Activated CD8-positive, alpha-beta memory T cell treated with anti-CD3 and anti-CD28 coated beads, Interleukin-2, amount 50 U/mL, for 1 hour (primary cell): ENCODE data around the gene ETS1.

ENCODE experiments used
- DNase-seq: peaks from one replicate; pipeline ENCODE4 v3.0.0-alpha.2; 2020; ENCODE audit errors: extremely low read depth

The ETS1 gene

DNA sequence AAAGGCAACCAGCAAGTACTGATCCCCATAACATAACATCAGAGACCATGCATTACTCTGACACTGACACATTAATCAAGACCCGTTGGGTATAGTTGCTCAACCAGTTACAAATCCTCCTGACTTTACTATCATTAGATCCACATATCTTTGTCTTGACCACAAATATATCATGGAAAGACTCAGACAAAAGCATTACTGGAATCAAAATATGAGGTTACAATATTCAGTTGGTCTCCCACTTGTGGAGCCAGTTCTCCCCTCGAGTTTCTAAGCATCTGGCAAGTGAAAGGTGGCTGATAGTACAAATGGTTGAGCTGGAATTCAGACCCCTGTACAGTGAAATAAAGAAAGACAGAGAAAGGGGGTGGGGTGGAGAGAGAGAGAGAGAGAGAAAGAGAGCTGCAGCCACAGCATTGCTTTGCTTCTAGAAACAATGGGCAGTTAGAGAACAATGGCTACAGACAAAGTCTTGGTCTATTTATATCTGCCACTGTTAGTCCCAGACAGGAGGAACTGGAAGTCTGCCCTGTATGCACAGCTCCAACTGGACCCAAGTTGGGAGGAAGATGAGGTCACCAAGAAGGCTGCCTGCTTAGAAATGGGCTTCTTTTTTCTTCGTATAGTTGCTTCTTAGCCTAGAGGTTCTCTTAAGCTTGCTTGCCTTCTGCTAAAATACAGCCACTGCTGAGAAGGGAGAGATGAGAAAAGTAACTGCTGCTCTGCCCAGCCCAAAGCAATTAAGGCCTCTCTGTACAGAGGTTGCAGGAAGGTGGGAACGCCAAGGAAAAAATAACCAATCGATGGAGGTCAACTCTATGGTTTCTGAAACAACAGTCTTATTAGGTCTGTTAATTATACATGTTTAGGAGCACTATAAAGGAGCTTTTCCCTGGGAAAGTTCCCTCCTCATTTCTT is 85.5 kb downstream of the ETS1 start:
- DNase-seq: no peak

DNA sequence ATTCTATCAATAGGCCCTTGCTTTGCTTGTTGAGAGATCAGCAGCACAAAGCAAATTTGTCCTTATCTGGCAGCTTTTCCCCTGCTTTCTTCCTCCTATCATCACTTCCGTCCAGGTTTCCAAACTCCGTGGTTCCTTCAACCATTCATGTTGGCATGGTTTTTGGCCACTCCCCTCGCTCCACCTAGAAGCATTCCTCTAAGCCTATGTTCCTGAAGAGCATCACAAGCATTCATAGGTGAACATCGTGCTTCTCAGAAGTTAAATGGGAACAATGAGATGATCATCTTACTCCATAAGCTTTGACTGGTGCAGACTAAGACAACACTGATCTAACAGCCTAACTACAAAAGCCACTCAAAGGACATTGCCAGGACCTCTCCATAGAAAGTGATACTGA is 86.3 kb downstream of the ETS1 start:
- no peak for DNase-seq

DNA sequence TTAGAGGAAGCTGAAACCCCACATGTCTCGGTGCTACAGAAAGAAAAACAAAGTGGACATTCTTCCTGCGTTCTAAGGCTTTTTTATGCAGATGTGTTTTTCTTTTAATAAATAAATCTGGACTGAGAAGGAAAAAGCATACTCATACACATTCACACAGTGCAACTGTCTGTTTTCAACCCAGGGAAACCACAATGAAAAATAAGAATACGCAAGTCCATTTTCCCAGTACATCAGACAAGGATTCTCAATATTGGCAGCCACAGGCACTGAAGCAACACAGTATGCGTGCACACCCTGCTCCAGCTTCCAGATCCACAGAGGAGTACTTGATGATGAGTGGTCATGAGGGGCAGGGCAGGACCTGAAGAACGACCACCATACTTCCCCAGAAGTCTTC is 86.9 kb downstream of the ETS1 start:
- no peak for DNase-seq

DNA sequence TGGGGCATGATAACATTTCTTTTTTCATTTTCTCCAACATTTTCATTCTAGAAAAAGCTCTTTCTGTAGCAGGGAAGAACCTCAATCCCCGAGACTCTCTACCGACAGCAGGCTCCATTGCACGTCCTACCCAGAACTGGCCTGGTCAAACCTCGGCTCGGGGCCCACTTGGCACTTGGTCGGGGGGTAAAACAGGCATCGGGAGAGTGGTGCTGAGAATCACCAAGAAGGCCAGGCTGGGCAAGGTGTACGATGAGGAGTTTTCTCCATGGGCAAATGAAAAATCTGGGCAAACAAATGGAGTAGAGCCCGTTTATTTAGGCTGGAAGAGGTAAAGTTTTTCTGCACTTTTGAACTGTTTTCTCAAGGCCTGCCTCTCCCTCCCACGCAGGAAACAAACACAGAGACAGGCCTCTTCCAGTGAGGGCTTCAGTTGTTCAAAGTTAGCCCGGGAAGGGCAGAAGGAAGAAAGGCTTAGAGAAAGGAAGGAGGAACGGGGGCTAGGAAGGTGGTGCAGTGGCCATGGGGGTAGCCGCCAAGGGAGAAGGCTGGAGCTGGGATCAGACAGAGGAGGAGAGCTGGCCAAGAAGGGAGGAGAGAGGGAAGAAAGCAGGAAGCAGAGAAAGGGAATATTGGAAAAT is 87.6 kb downstream of the ETS1 start:
- DNase-seq: no peak

DNA sequence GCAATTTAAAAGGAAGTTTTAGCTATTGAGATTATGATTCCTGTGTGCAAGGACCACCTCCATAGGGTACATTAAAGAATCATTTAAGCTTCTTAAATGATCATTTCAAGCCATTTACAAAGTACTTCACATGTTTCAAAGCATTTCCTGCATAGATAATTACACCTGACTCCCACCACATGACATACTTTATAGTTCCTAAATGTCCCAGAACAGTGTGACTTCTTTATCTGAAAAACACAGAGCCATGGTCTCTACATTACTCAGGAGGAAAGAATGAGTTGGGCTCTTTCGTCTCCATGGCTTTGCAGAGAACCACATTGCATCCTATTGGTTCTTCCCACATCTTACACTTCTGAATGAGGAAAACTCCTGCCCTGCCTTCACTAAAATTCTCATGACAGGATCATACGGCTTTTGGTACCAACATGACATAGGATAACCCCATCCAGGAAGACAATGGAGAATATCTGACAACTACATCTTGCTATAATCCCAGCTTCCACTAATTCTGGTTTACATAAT is 88.6 kb downstream of the ETS1 start:
- DNase-seq: no peak

DNA sequence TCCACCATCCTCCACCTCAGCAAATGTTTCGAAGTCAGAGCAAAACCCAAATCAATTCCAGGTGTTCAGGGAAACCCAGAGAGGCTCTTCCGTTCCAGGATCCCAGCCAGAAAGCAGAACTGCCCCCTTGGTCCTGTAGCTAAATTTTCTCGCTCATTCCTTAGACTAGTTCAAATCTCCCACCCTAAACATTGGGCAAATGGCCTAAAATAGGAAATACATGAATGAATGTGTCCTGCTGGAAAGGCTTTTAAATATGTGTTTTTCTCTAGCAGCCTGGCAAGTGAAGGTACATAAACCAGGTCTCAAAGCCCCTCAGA is 89.6 kb downstream of the ETS1 start:
- no peak for DNase-seq

DNA sequence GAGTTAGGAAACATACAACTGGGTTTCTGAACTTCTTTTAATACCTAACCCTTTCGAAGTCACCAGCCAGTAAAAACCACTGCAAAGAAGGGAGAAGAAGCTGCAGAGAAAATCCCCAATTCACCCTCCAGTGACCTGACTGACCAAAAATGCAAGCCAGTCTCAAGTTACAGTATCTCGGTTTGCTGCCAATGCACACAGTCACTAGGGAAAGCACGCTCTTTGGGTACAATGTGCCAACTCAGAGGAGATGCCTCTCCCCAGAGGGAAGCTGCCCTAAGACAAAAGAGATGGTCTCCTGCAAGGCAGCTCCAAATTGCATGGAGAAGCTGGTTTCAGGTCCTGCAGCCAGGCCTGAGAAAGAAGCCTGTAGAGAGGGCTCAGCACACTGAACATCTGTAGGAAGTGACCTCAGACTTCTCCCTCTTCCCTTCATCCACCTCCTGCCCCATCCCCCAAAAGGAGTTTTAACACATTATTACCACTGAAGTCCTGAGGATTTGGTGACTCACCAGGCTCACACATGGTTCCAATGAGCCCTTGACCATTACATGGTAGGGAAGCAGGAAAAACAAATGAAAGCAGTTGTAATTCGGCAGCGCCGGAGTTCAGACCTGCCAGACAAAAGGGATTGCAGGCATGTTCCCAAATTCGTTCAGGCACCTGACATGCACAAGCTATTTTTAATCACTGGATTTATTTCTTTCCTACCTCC is 90.1 kb downstream of the ETS1 start:
- DNase-seq: no peak

DNA sequence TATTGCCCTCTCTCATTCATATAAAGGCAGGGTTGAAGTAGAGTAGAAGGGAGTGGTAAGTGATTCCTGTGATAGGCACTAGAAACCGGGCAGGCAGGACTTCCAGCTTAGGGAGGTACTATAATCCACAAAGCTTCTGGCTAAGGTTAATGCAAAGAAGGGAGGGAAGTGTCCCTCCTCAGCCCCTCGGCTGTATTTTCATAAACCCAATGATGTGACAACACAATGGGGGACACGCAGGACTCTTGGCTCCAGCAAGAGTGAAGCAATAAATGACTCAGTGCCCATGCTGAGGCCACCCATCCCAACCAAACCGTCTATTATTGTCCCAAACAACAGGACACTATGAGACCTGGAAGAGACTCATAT is 90.7 kb downstream of the ETS1 start:
- DNase-seq: no peak

DNA sequence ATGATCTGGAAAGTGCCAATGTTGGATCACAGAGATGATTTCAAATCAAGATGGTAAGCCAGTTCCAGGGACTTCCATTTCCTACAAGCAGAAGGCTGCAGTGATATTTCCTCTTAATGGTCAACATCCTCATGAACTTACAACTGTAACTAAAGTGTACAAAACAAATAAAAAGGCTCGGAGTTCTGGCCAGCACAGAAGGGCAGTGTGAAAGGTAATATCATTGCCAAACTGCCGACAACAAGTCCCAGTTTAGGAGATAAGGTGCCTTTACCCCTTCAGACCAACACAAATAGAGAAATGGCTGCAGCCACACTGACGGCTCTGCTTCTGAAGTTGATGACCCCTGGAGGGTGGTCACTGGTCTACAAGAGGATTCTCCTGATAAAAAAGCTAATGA is 91.1 kb downstream of the ETS1 start:
- no peak for DNase-seq

DNA sequence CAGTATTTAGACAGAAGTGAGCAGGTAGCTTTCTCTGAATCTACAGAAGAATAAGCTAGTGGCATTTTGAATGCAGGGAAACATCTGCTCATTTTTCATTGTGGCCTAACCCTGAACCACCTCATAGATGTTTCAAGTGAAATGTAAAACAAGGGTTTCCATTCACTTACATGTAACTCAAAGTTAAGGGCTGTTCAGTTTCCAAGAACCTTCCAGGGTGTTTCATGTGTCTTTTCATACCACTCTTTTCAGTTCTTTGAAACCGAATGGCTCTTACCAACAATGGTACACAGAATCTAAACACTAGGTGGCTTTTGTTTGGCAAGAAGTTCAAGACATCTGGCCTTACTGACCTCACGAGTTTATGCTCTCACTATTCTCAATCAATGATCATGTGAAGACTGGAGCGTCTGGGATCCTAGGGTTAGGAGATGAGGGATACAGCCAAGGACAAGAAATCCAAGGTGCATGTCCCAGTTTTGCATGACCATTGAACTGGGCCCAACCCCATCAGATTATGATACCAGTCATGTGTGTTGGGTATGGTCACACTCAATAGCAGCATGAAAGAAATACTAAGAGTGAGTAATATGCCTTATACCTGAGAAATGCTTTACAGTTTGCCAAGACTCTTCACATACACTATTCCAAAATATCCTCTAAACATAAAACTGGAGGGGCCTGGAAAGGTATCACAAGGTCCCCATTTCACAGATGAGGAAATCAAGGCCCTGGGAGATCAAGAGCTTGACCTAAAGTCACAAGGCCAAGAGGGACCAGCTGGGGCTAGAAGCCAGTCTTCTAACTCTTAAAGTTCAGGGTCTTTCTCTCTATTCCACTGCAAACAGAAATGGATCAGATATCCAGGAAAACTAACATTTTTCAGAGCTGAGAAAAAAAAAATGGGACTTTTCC is 92.7 kb downstream of the ETS1 start:
- no peak for DNase-seq

DNA sequence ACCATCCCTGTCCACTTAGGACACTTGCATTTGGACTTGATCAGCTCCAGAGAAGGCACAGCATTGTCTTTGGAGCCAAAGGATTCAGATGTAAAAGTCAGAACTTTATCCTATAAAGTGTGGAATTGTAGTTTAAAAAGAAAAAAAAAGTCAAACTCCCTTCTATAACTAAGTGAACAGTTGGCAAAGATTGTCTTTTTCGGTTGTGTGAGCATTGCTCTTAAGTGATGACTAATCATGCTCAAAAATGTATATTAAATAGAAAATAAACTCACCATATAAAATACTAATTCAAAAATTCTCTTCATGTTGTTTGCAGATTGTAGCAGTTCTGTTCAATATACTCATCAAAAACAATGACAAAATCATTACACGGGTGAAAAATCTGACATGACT is 93.8 kb downstream of the ETS1 start:
- no peak for DNase-seq

DNA sequence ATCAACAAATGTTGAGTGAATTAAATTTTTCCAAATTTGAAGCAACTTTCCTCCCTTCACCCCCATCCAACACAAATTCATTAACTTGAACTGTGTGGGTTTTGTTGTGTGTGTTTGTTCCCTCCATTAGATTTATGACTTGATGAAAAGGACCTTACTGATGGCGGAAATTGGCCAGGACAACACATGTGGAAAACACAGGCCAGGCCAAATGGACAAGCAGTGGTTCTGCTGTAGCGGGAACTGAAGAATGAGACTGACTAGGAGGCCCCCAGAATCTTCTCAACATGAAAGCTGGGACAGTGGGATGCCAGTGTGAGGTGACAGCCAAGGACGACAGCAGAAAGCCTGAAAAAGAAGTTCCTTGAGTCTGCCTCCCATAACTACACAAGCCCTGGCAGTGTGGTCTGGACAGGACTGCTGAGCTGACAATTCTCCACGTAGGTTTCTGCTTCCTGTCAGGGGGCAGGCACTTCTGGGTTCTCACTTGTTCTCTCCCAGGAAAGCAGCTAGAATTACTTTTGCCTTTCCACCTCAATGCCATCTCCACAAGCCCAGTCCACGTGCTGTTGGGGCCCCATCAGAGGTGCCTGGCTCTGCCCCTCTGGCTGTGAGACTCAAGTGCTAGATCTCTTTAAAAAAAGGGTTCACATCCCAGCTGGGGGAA is 94.3 kb downstream of the ETS1 start:
- DNase-seq: no peak

DNA sequence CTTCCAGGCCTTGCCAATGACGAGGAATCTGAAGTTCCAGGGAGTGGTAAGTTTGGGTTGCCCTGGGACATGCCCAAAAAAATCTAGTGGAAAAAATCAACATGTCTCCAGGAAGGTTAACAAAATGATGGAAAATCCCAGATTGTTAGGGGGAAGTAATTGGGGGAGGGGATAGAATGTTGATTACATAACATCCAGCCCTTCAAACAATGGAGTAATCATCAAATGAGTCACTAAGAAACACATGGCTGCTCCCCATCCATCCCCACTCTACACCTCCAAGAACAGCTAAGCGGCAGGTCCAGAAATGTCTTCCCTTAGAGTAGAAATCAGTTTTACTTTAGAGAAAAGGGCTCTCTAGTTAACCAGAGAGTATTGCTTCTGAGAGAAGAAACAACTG is 94.9 kb downstream of the ETS1 start:
- DNase-seq: no peak

DNA sequence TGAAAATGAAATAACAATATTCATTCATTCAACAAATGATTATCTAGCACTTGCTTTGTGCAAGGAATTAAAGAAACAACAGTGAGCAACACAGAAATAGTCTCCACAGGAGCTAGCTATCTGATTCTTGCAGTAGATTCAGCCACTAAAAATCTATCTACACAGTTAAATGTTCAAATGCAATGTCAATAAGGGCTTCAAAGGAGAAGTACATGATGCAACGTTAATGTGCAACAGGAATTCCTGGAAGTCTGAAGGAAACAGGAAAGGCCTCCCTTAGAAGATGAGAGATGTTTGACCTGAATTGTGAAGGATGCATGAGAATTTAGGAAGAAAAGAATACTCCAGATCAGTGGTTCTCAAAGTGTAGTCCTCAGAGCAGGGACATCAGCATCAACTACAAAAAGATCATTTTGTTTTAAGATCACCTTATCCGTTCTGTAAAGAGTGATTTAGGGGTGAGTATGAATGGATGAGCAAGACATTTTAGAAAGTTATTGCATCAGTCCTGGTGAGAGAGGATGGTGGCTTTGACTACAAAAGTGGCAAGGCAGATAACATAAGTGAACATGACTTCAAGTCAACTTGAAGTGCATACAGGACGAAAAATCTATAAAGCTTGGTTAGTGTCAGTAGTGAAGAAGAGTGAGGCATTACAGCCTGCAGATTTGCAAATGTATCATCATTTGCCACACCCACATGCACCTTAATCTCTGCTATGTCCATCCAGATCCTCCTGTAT is 96.0 kb downstream of the ETS1 start:
- no peak for DNase-seq

DNA sequence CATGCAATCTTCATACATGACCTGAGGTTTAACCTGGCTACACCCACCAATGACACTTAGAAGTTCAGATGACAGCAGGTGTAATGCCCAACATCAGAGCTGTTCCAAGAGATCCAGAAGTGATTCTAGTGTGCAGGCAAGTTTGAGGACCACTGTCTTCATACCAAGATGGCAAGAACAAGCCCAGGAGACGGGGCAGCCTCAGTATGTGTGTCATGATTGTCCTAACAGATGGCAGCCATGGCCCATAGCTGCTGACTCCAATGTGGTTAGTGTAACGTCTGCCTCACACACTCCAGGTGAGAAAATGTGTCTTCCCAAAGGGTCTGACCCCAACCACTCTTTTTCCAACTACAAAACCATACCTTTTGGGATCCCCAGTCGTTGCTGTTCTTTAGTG is 97.3 kb downstream of the ETS1 start:
- no peak for DNase-seq

DNA sequence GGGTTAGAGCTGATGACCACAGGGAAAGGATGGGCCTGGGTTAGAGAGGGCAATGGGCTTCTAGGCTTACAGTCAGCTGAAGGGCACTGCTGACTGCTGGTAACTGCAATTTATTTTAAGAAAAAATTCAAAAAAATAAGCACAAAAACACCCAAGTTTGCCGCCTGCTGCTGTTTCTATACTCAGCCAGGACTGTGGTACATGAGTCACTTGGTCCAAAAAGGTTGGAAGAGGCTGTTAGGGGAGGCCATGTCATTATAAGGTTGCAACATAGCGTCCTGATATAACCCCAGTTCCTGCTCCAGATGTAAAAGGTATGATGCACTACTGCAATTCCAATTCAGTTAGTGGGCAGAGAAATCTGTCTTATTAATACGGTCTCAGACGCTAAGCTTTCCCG is 98.9 kb downstream of the ETS1 start:
- no peak for DNase-seq

DNA sequence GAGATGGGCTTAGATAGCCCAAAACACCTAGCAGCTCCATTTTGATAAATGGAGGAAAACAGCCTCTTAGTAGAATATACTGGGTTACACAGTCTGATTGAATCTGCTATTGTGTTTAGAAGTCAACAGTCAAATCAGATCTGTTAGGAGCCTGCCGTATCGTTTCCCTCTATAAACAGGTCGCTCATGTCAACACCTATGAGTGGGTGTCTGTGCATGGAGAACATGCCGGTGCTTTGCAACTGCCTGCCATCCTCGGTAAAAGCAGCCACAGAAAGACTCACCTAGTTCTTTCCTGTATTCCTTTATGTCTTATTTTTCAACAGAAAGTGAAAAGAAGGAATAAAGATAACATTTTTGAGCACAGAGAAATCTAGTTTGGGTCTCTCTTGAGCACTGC is 99.4 kb downstream of the ETS1 start:
- DNase-seq: no peak

DNA sequence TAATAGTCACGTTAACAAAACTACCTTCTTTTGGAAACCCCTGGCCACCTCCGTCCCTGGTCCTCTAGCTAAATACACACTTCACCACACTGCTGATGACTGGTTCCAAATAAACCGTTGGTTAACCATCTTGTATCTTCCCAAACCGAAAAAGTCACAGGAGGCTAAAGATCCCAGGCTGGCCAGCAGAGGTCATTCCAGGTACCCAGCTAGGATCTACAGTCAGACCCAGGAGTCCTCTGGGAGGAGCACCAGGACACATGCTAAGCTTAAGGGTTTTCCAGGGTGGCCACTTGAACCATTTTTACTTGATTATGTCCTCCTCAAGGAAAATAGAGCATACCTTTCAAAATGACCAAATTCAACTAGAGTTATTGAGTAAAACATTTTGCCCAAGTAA is 103.2 kb downstream of the ETS1 start:
- no peak for DNase-seq

DNA sequence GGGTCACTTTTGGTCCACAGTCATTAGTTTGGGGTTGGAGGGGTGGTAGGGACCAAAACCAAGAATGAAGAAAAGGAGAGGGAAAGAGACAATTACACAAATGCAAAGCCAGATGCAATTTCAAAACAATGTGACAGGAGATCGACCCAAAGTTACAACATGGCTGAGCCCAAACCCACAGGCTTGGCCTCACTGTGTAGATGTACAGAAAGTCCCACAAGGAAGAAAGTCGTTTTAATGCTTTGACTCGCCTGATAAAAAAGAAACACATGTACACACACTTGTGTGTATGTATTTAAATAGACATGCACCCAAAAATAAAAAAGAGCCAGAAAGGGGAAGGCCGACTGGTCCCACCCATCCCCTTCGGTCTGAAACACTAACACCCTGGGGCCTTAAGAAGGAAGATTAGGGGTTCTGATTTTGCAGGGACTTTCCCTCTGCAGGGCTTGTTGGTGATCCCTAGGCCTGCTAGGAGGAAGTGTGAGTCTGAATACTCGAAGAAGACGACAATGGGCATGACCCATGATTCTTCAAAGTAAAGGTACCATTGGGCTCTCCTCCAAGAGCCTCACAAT is 104.1 kb downstream of the ETS1 start:
- DNase-seq: no peak

DNA sequence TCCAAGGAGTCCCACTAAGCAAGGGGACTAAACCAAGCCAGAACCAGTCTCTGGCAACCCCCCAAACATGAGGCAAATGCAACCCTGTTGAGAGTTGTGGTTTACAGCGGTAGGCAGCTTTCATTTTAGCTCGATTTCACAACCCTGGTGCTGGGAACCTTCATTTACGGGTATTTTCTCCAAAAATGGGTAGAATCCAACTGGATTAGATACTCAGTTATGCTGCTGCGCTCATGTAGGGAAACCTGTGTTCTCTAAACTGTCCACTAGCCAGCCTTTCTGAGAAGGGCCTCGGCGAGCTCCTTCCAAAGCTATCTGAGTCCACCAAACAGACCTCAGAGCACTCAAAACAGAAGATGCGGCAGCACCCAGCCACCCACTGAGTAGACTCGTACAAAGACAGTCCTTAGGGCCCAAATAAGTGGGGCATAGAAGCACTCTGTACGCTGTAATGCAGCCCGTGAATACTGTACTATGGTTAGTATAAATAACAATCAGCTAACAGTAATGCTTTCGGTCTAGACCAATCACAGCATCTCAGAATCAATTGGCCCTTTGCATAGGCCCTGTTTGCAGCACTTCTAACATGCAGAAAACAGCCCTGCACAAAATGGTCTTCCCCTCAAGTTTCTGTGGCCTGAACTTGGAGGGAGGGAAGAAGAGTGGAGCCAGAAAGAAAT is 104.7 kb downstream of the ETS1 start:
- DNase-seq: no peak
